Activated naive CD4-positive, alpha-beta T cell treated with anti-CD3 and anti-CD28 coated beads, Interleukin-2, amount 50 U/mL, for 72 hours (primary cell): ENCODE measurements around the gene TSPEAR. TPM values are rescaled to one million over a fixed set of nuclear protein-coding genes. Genes with fewer than 3 reads are reported as not detected.

Experiments
- ATAC-seq, 2 donors: fragments of 150-1000 bp; cut with Tn5 transposase; 2 replicates each; pipeline ENCODE4 v1.10.0; 2021; ENCODE audit warnings: mild to moderate bottlenecking in 2 of 2, moderate library complexity in 2 of 2
- DNase-seq, 2 donors: peaks; one replicate each; pipeline ENCODE4 v3.0.0; 2021 to 2022; ENCODE audit warnings: low spot score in 2 of 2
- H3K27ac Mint-ChIP-seq, 2 donors: one replicate each; pipeline ENCODE4 v1.8.0; 2022; ENCODE audit warnings: mild to moderate bottlenecking in 2 of 2, mixed read lengths in 2 of 2
- H3K36me3 Mint-ChIP-seq, 2 donors: one replicate each; pipeline ENCODE4 v1.8.0; 2022; ENCODE audit warnings: mixed read lengths in 2 of 2
- H3K9me3 Mint-ChIP-seq, 2 donors: one replicate each; pipeline ENCODE4 v1.8.0; 2022; ENCODE audit warnings: mixed read lengths in 2 of 2
- total RNA-seq, 2 donors: library from RNA; stranded (reverse); gene quantifications; one replicate each; pipeline ENCODE4 v1.2.3, GENCODE V29; 2022

The TSPEAR gene
- total RNA-seq, 2 donors from 2014 or later: not detected

DNA sequence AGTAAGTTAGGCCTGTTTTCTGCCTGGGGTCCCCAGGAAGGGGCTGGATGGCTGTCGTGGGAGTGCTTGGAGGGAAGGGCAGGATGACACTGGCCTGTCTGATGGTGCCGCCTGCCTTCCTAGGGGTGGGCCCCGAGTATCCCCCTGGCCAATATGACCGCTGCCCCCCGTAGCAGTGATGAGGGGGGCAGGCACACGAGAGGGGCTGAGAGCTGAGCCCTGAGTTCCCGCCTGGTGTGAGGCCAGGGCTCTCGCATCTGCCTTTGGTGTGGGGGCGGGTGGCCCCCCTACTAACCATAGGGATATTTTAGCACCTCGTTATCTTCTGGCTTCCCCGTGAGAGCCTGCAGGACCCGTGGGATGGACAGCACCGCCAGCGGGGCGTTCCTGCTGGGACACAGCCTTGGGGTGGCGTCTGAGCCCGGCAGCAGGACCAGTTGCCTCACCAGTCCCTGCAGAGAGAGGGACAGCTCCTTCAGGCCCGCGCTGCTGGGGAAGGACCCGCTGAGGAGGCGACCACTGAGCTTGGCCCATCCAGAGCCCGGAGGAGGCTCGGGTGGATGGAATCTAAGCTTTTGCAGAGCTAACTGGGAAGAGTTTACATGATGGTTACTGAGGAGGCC is 181.8 kb downstream of the TSPEAR start:
- H3K36me3 Mint-ChIP-seq: no peaks in the 10 kb centered on the region
- no peak overlapping the region for H3K27ac Mint-ChIP-seq
- DNase-seq: peak in 1 of 2 donors; percentile 44
- no peak for ATAC-seq
- H3K9me3 Mint-ChIP-seq: no peaks in the 10 kb centered on the region

DNA sequence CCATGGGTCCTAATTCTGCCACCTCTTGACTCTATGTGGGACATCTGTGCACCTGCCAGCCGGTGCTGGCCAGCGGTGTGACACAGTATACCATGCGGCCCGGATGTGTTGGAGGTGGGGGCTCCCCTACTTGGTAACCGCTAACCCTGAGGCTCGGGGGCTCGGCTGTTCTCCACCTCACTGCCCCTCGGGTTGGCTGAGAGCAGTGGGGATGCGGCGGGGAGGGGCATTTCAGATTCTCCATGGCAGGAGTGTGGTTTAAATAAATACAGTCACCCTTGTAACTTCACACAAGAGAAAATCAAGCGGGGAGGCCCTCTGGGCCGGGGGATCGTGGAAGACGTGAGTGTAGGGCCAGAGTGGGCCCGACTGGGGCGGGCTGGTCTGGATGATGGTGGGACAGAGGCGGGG is 182.4 kb downstream of the TSPEAR start:
- H3K9me3 Mint-ChIP-seq: no peaks in the 10 kb centered on the region
- H3K27ac Mint-ChIP-seq: no peak overlapping the region
- ATAC-seq (no peak), DNase-seq (peak in 1 of 2 donors; percentile 48)
- no peaks in the 10 kb centered on the region for H3K36me3 Mint-ChIP-seq

DNA sequence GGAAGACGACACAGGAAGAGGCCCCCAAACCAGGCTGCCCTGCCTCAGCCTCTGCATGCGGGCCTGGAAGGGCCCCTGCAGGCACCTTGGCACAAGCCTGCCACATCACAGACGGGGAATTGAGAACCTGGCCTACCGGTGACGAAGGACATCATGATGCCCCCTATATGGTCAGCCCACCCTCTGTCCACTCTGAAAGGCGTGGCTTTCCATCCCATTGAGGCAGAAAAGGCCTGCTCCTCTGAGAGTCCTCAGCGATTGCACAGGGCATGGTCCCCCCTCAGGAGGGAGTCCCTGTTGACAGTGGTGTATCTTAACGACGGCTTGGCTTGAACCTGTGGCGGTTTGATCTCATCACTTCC is 182.8 kb downstream of the TSPEAR start:
- H3K27ac Mint-ChIP-seq: no peak overlapping the region
- no peaks in the 10 kb centered on the region for H3K9me3 Mint-ChIP-seq
- DNase-seq (no peak), ATAC-seq (no peak)
- H3K36me3 Mint-ChIP-seq: no peaks in the 10 kb centered on the region

DNA sequence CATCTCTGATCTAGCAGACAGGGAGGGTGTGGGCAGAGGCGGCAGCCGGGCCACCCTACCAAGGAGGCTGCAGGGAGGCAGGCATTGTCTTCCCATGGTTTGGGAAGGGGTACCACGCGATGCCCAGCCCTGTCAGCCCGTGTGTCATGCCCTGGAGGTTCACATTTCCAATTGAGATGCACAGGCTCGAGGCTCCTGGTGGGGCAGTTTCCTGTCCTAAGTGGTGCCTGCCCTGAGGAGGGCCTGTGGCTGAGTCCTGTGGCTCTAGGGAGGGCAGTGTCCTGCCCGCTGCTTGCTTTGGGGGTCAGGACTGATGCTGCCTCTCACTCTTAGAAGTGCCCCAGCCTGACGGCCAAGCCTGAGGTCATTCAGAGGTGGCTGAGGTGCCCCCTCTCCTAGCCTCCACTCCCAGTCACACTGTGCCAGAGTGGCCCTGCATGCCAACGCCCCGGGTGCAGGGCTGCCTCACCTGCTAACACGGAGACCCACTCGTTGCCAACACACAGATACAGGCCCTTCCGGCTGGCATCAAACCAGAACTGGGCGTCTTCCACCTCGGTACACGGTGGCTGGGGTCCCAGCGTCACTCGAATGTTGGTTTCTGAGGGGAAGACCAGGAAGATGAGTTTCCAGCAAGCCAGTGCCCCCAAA is 183.3 kb downstream of the TSPEAR start:
- H3K36me3 Mint-ChIP-seq: no peaks in the 10 kb centered on the region
- peak overlapping the region in 1 of 2 donors; percentile 24 for H3K27ac Mint-ChIP-seq
- DNase-seq (peak in 1 of 2 donors; percentile 33), ATAC-seq (no peak)
- no peaks in the 10 kb centered on the region for H3K9me3 Mint-ChIP-seq

DNA sequence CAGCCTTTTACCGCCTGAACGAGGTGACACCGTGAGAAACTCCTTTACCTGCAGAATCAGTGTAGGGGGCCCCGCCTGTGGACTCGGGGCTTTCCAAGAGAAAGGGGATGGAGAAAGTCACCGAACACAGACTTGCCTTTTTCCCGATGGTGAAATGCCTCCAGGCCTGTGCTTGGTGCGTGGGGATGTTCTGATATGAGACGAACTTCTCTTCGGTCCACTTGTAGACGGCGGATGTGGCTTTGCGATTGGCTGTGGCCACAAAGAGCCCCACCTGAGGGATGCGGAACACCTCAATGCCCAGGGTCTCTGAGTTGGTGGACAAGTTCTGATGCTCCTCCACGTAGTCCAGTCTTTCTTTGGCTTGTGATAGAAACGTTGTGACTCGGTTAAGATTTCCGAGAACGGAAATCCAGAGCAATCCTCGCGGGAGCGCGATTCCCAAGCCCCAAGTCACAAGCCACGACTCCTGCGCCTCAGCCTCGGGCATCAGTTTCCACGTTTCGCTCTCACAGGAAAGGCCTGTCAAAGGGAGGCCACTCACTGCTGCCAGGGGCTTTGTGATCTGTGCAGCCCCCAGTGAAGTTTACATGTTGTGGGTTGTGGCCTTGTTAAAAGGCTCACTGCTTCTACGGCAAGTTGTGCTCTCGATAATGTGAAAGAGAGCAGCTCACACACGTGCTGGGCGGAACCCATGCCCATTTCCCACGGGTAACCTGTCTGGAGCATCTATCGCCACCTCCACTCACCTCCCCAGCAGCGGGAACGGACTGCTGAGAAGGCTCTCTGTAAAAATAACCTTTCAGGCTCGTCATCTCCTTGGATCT is 184.0 kb downstream of the TSPEAR start:
- peak in 1 of 2 donors; percentile 23 for DNase-seq
- no peaks in the 10 kb centered on the region for H3K36me3 Mint-ChIP-seq
- H3K27ac Mint-ChIP-seq: no peak overlapping the region
- H3K9me3 Mint-ChIP-seq: no peaks in the 10 kb centered on the region
- ATAC-seq: no peak

DNA sequence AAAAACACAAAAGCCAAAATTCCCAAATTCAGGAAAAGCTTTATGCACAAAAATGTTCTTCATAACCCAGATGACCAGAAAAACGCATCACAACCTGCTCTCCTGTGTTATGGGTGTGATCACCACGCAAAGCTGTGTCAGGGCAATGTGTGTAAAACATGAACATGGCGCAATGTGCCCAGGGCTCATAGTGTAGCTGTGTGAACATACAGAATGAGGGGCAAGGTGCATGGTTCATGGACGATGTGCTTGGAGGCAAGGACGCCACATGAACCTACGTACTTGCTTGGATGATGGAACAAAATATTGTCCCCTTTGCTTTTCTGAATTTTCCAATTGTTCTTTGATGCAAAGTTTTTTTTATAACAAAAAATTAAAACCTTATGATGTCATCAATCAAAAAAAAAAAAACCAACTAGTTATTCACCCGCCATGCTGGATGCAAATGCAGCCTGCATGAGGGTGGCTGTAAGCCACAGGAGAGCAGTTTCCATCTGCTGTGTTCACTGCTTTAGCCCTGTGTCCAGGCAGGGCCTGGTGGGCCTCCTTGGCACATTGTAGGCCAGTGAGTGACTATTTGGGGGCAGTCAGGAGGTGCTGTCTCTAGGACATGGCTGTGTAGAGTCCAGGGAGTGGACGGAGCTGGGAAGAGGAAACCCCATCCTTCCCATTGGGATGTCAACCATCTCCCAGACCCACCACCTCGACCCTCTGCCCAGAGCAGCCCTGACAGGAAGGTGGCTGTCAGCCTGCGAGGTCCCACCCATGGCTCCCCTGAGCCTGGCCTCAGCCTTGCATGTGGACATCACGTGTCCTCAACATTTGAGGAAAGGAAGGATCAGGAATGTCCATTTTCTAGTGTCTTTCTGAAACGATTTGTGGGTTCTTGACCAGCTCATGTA is 185.0 kb downstream of the TSPEAR start:
- H3K36me3 Mint-ChIP-seq: no peaks in the 10 kb centered on the region
- no peaks in the 10 kb centered on the region for H3K9me3 Mint-ChIP-seq
- DNase-seq (peak in 1 of 2 donors; percentile 26), ATAC-seq (no peak)
- no peak overlapping the region for H3K27ac Mint-ChIP-seq

DNA sequence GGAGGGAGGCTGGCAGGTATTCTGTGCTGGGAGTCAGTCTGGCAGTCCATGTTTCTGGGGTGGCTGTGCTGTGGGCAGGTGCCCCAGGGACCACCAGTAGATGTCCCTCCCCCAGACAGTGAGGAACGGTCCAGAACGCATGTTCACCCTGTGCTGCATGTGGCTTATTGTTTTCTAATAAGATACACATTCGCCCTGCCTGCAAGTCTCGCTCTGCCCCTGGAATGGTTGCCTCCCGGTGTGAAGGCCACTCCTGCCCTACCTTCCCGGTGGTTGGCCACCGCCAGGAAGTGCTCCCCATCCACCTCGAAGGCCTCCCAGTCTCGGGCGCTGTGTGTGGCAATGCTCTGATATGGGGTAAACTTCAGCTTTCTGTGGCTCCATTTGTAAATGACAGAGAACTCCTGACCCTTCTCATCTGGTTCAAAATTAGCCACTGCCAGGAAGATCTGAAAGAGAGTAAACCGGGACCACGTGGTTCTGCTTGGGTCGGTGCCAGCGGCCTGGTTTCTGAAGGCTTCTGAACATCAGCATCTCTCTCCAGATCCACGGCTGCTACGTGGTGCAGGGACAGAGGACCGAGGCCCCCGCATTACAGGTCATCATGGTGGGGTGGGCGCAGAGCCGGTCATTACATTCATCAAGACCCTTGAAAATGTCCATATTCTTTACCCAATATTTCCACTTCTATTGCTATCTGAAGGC is 185.8 kb downstream of the TSPEAR start:
- Mint-ChIP-seq H3K36me3 (no peaks in the 10 kb centered on the region), H3K27ac (no peak overlapping the region)

DNA sequence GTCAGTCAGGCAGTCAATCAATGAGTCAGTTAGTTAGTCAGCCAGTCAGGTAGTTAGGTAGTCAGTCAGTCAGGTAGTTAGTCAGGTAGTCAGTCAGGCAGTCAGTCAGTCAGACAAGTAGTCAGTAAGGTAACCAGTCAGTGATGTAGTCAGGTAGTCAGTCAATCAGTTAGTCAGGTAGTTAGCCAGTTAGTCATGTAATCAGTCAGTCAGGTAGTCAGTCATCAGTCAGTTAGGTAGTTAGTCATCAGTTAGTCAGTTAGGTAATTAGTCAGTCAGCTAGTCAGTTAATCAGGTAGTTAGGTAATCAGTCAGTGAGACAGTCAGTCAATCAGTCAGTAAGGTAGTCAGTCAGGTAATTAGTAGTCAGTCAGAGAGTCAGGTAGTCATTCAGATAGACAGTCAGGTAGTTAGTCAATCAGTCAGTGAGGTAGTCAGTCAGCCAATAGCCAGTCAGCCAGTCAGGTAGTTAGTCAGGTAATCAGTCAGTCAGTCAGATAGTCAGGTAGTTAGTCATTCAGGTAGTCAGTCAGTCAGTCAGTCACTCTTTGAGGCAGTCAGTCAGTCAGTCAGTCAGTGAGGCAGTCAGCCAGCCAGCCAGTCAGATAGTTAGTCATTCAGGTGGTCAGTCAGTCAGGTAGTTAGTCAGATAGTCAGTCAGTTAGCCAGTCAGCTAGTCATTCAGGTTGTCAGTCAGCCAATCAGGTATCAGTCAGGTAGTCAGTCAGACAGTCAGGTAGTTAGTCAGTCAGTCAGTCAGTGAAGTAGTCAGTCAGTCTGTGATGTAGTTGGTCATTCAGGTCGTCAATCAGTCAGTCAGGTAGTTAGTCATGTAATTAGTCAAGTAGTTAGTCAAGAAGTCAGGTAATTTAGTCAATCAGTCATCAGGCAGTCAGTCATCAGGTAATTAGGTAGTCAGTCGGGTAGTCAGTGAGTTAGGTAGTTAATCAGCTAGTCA is 186.7 kb downstream of the TSPEAR start:
- Mint-ChIP-seq H3K36me3 (no peaks in the 10 kb centered on the region), H3K9me3 (no peaks in the 10 kb centered on the region), H3K27ac (no peak overlapping the region)
- peak in 1 of 2 donors; percentile 7 for DNase-seq
- peak; percentile 48 to 62 for ATAC-seq

More for the DNA sequence above, 185.8 kb downstream of the TSPEAR start:
- DNase-seq (peak in 1 of 2 donors; percentile 37), ATAC-seq (no peak)
- no peaks in the 10 kb centered on the region for H3K9me3 Mint-ChIP-seq

DNA sequence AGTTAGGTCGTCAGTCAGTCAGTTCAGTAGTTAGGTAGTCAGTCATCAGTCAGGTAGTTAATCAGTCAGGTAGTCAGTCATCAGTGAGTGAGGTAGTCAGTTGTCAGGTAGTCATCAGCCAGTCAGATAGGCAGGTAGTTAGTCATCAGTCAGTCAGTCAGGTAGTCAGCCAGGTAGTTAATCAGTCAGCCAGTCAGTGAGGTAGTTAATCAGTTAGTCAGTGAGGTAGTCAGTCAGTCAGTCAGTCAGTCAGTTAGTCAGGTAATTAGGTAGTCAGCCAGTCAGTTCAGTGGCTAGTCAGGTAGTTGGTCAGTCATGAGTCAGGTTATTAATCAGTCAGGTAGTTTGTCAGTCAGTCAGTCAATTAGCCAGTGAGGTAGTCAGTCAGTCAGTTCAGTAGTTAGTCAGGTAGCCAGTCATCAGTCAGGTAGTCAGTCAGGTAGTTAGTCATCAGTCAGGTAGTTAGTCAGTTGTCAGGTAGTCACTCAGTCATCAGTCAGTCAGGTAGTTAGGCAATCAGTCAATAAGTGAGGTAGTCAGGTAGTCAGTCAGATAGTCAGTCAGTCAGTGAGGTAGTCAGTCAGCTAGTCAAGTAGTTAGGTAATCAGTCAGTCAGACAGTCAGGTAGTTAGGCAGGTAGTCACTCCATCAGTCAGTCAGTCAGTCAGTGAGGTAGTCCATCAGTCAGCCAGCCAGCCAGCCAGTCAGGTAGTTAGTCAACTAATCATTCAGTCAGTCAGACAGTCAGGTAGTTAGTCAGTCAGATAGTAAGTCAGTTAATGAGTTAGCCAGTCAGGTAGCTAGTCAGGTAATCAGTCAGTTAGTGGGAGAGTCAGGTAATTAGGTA is 187.6 kb downstream of the TSPEAR start:
- no peaks in the 10 kb centered on the region for H3K9me3 Mint-ChIP-seq
- H3K36me3 Mint-ChIP-seq: no peaks in the 10 kb centered on the region
- DNase-seq (peak in 1 of 2 donors; percentile 9), ATAC-seq (peak; percentile 22 to 25)
- H3K27ac Mint-ChIP-seq: no peak overlapping the region

DNA sequence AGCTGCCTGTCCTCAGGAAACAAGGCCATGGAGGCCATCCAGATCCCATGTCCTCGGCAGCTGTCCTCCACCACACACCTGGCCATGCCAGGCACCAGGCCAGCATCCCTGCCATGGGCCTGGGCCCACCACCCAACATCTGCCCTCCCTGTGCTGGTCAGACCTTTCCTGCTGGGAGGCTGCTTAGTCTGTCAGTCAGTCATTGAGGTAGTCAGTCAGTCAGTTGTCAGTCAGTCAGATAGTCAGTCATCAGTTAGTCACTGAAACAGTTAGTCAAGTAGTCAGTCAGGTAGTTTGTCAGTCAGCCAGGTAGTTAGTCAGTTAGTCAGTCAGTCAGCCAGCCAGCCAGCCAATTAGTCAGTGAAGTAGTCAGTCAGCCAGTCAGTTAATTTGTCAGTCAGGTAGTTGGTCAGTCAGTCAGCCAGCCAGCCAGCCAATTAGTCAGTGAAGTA is 188.6 kb downstream of the TSPEAR start:
- ATAC-seq (peak in 1 of 2 donors; percentile 17), DNase-seq (peak in 1 of 2 donors; percentile 50)
- no peak overlapping the region for H3K27ac Mint-ChIP-seq
- no peaks in the 10 kb centered on the region for H3K9me3 Mint-ChIP-seq
- H3K36me3 Mint-ChIP-seq: no peaks in the 10 kb centered on the region

DNA sequence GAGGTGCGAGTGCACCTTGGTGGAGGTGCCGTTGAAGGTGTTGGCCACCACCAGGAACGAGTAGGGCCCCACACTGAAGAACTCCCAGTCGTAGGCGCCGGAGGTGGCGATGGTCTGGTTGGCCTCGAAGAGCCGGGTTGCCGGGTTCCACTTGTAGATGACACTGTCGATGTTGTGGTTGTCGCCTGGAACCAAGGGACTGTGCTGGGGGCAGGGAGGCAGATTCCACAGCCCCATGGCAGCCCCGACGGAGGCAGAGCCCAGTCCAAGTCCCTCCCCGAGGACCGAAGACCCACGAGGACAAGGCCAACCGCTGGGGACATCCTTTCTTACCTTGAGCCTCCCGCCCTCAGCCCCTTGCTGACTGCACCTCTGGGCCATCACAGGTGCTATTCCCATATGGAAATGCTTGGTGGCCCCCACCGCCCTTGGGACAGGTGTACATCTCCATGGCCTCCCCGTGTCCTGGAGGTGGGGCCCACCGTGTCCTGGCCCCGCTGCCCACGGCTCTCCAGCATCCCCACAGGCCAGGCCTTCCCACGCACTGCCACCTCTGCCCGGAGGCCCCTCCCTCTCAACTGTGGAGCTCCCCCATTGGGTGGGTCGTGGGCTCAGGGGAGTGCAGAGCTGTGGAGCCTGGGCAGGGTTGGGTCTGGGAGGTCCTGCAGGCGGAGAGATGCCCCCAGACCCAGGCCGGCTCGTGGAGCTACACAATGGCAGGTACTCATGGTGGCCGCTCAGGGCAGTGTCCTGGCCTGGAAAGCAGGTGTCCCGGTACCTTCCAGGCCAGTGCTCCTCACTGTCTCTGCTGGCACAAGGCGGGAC is 189.2 kb downstream of the TSPEAR start:
- Mint-ChIP-seq H3K36me3 (no peaks in the 10 kb centered on the region), H3K9me3 (no peaks in the 10 kb centered on the region), H3K27ac (no peak overlapping the region)
- DNase-seq: peak in 1 of 2 donors; percentile 48
- peak in 1 of 2 donors; percentile 6 for ATAC-seq

DNA sequence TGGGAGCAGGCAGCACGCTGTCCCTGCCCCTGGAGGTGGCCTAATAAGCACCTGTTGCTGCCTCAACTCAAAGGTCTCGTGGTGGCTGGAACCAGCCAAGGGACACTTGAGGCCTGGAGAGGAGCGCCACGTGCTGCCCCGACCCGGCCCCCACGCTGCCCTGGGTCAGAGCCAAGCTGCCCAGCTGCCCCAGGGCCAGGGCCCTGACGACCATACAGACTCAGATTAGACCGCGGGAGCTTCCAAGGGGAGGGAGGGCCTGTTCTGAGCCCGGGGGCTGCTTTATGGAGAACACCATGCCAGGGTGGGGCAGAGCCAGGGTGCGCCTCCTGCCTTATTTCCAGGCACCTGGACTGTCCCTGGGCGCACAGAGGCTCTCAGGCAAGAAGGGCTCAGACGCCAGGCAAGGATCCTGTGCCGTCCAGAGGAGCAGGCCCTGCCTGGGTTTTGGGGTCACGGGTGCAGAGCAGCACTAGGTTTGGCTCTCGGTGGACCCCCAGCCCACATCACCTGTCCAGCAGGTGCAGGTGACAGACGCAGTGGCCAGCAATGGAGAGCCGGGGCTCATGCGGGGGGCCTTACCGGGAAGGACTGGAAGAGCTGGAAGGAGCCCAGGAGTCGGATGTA is 190.0 kb downstream of the TSPEAR start:
- H3K9me3 Mint-ChIP-seq: no peaks in the 10 kb centered on the region
- DNase-seq: peak in 1 of 2 donors; percentile 43
- H3K27ac Mint-ChIP-seq: no peak overlapping the region
- ATAC-seq: no peak
- no peaks in the 10 kb centered on the region for H3K36me3 Mint-ChIP-seq
